ENCODE results near the gene GNG7.

- TF ChIP-seq CTCF (IDR thresholded peaks at IDR 0.05), result no peak
- no peak for TF ChIP-seq POLR2A (IDR thresholded peaks at IDR 0.05)
- TF ChIP-seq EP300 (IDR thresholded peaks at IDR 0.05), result no peak
Observed at GRCh38 chr19:2592824-2593223, 109.7 kb downstream of the GNG7 start.
